ENCODE data around the gene C19orf47.

GRCh38 chr19:40363069-40363468 is 14.9 kb upstream of the C19orf47 start:
- TF ChIP-seq CTCF (IDR thresholded peaks at IDR 0.05) (no peak), POLR2A (IDR thresholded peaks at IDR 0.05) (no peak), POLR2AphosphoS5 (IDR thresholded peaks at IDR 0.05) (no peak), EP300 (IDR thresholded peaks at IDR 0.05) (no peak)

Data from suprapubic skin (tissue), 4 donors.